22Rv1 (cell line): ENCODE measurements around the gene CMYA5.

Experiments used
- CTCF ChIP-seq: fragments of 450-650 bp; IDR thresholded peaks from 2 replicates; pipeline ENCODE4 v1.5.1; 2017; ENCODE audit warnings: mild to moderate bottlenecking
- ZFX ChIP-seq: fragments of 450-650 bp; IDR thresholded peaks from 2 replicates; pipeline ENCODE4 v1.6.1; 2017; ENCODE audit warnings: antibody characterized with exemption, borderline replicate concordance

- TF ChIP-seq CTCF (no peak), ZFX (no peak)
These were observed 66.4 kb downstream of the CMYA5 start for GRCh38 chr5:79756076-79756475.
